A549 (cell line): ENCODE measurements around the gene F11R. TPM values are rescaled to one million over a fixed set of nuclear protein-coding genes. Genes with fewer than 3 reads are reported as not detected.
A peak's percentile ranks its signal among the peaks of the same experiment; 100 is the strongest.

ENCODE experiments used
- ATAC-seq, 2 experiments: fragments of 200-7000 bp in 1 of 2; fragments of >200 bp in 1 of 2; cut with Nextera tagmentation in 1 of 2; cut with Tn5 transposase in 1 of 2; 3 replicates each; pipeline versions ENCODE4 v1.8.0 to v1.9.1; 2018 to 2020; ENCODE audit warnings: mild to moderate bottlenecking in 1 of 2, moderate library complexity in 1 of 2
- CTCF ChIA-PET: fragments of 300-600 bp; sonication (Branson Sonifier 250); formaldehyde crosslinking; extraction: SDS; loops from one replicate; lab custom pipeline; 2021; ENCODE audit warnings: antibody characterized with exemption, inconsistent platforms; lab: Yijun Ruan, JAX
- POLR2A ChIA-PET: fragments of 350-600 bp; formaldehyde crosslinking; extraction: SDS; loops from one replicate; lab custom pipeline; 2021; ENCODE audit warnings: antibody characterized with exemption, inconsistent platforms; lab: Yijun Ruan, JAX
- DNase-seq, 2 experiments: peaks; one replicate each; pipeline versions ENCODE4 v3.0.0 to v3.0.0-alpha.2; 2011 to 2016; ENCODE audit warnings: low read depth in 1 of 2, low spot score in 1 of 2
- FAIRE-seq: peaks from 2 replicates; lab custom pipeline; 2011; peaks lifted over from hg19 to GRCh38; lab: Jason Lieb, UNC
- H3K27ac ChIP-seq, 2 experiments: fragments of >200 bp; sonication (Bioruptor Twin); formaldehyde crosslinking; 3 replicates each; pipeline ENCODE4 v1.5.1; 2016 to 2017
- H3K4me1 ChIP-seq: fragments of >200 bp; sonication (Bioruptor Twin); formaldehyde crosslinking; 3 replicates; pipeline ENCODE4 v1.6.1; 2016
- H3K4me2 ChIP-seq: fragments of >200 bp; sonication (Bioruptor Twin); formaldehyde crosslinking; 3 replicates; pipeline ENCODE4 v1.6.1; 2016
- H3K4me3 ChIP-seq: fragments of >200 bp; sonication (Bioruptor Twin); formaldehyde crosslinking; 3 replicates; pipeline ENCODE4 v1.5.1; 2016
- H3K9me3 ChIP-seq: fragments of >200 bp; sonication (Bioruptor Twin); formaldehyde crosslinking; 3 replicates; pipeline ENCODE4 v1.6.1; 2016
- BHLHE40 ChIP-seq: IDR thresholded peaks from 2 replicates; pipeline ENCODE4 v1.6.1; 2012; ENCODE audit warnings: low read depth, low read length, inconsistent platforms
- CEBPB ChIP-seq, 2 experiments: fragments of >200 bp in 1 of 2; sonication (Bioruptor Twin) in 1 of 2; formaldehyde crosslinking in 1 of 2; IDR thresholded peaks; 2 replicates each; pipeline ENCODE4 v1.6.1; 2012 to 2016
- EHF ChIP-seq: fragments of 250-450 bp; sonication (Bioruptor Pico); IDR thresholded peaks from 2 replicates; pipeline ENCODE4 v1.5.0; 2020; ENCODE audit warnings: mild to moderate bottlenecking
- EP300 ChIP-seq, 2 experiments: fragments of >200 bp; sonication (Bioruptor Twin); formaldehyde crosslinking; IDR thresholded peaks; 2 replicates in 1 of 2; 3 replicates in 1 of 2; pipeline ENCODE4 v1.6.1; 2016 to 2017
- FOSL2 ChIP-seq, 2 experiments: fragments of 450-650 bp in 1 of 2; fragments of >200 bp in 1 of 2; sonication (Bioruptor Twin) in 1 of 2; formaldehyde crosslinking; IDR thresholded peaks; 2 replicates each; pipeline versions ENCODE4 v1.5.0 to v1.6.1; 2016 to 2020; ENCODE audit warnings: mild to moderate bottlenecking in 1 of 2, moderate library complexity in 1 of 2
- MAFK ChIP-seq: fragments of 450-650 bp; IDR thresholded peaks from 2 replicates; pipeline ENCODE4 v1.6.1; 2014; ENCODE audit not compliant: partially characterized antibody
- MAZ ChIP-seq: fragments of 150-350 bp; IDR thresholded peaks from 2 replicates; pipeline ENCODE4 v1.6.1; 2014; ENCODE audit warnings: antibody characterized with exemption, low read depth, low read length, borderline replicate concordance
- NFE2L2 ChIP-seq: fragments of 150-350 bp; conservative IDR thresholded peaks from 2 replicates; pipeline ENCODE4 v1.6.1; 2014; ENCODE audit warnings: low read length
- NR3C1 ChIP-seq: fragments of >200 bp; sonication (Bioruptor Twin); formaldehyde crosslinking; IDR thresholded peaks from 3 replicates; pipeline ENCODE4 v1.6.1; 2017
- POLR2AphosphoS2 ChIP-seq: conservative IDR thresholded peaks from 2 replicates; pipeline ENCODE4 v1.6.1; 2012; ENCODE audit warnings: low read length, improper control_type of control experiment, inconsistent platforms
- RARB ChIP-seq: fragments of 250-450 bp; sonication (Bioruptor Pico); IDR thresholded peaks from 2 replicates; pipeline ENCODE4 v1.8.0; 2021; ENCODE audit warnings: mild to moderate bottlenecking, moderate library complexity
- SREBF2 ChIP-seq: fragments of 450-650 bp; IDR thresholded peaks from 2 replicates; pipeline ENCODE4 v1.6.1; 2014; ENCODE audit warnings: mild to moderate bottlenecking, moderate library complexity
- TFCP2L1 ChIP-seq: fragments of 250-450 bp; sonication (Bioruptor Pico); IDR thresholded peaks from 2 replicates; pipeline ENCODE4 v1.5.0; 2021; ENCODE audit warnings: mild to moderate bottlenecking
- TP53 ChIP-seq: fragments of 250-450 bp; sonication (Bioruptor Pico); IDR thresholded peaks from 2 replicates; pipeline ENCODE4 v1.5.0; 2021; ENCODE audit warnings: mild to moderate bottlenecking, moderate library complexity
- ZC3H11A ChIP-seq: fragments of 450-650 bp; IDR thresholded peaks from 2 replicates; pipeline ENCODE4 v1.6.1; 2014; ENCODE audit warnings: antibody characterized with exemption, mild to moderate bottlenecking
- WGBS: methylation state at CpG from one replicate; pipeline ENCODE4 v1.1.6; 2017; ENCODE audit errors: missing lambda C conversion rate; 5-methylcytosine and 5-hydroxymethylcytosine counted together
- polyA plus RNA-seq, 4 experiments: library from polyadenylated mRNA; depleted of rRNA in 3 of 4; stranded (reverse); fragments of >200 nt; fragmentation: RNase III in 1 of 4; extraction: RNeasy Plus Mini Kit Qiagen cat#74134 plus additional on column Dnase treatment in 1 of 4; gene quantifications; 2 replicates in 3 of 4; 3 replicates in 1 of 4; pipeline ENCODE4 v1.2.3, GENCODE V29; 2011 to 2017
- TF ChIP-seq, protein P1 (sequence below): IDR thresholded peaks from 2 replicates; pipeline ENCODE4 v1.6.1; 2012; ENCODE audit warnings: low read depth, borderline replicate concordance
- TF ChIP-seq, protein P2 (sequence below): IDR thresholded peaks from 2 replicates; pipeline ENCODE4 v1.6.1; 2012
- TF ChIP-seq, protein P3 (sequence below): fragments of 200-600 bp; sonication (generic); IDR thresholded peaks from 2 replicates; pipeline ENCODE4 v1.6.1; 2016; ENCODE audit warnings: antibody characterized with exemption, mild to moderate bottlenecking, moderate library complexity
- TF ChIP-seq, protein P4 (sequence below): fragments of >200 bp; sonication (Bioruptor Twin); formaldehyde crosslinking; IDR thresholded peaks from 2 replicates; pipeline ENCODE4 v1.6.1; 2016
- TF ChIP-seq, protein P5 (sequence below): fragments of 150-350 bp; IDR thresholded peaks from 2 replicates; pipeline ENCODE4 v1.6.1; 2014; ENCODE audit warnings: low read depth, mild to moderate bottlenecking, low read length
- TF ChIP-seq, protein P6 (sequence below): IDR thresholded peaks from 2 replicates; pipeline ENCODE4 v1.6.1; 2012

F11R gene
- polyA plus RNA-seq, 2 of the 4 experiments (the other 2 are of a cell fraction), result 30.3 to 62.0 TPM

DNA sequence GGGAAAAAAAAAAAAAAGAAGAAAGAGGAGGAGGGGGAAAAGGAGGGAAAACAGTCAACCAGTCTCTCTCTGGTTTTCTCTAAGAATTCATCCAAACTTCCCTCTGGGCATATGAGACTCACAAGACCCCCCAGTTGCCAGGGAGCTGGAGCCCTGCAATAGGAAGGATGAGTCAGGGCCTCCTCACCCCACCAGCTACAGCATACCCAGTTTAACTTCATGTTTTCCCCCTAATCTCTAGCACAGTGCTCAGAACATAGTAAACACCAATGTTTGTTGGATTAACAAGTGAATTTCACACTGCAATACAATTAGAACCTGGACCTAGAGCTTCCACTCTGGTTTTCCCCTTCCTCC lies 7.8 kb downstream of the F11R start:
- CTCF ChIA-PET, result interaction anchor here (1.0 to 5.9 kb wide), 5 partner anchors 13 to 128 kb away, joined by 3 to 31 read pairs (median 3); partner anchors contain the start of gene KLHDC9
- POLR2A ChIA-PET, result interaction anchor here (0.7 to 1.5 kb wide), 5 partner anchors 11 to 120 kb away, joined by 3 to 9 read pairs (median 4); partner anchors contain the start of genes DEDD and USF1
- no peak for FAIRE-seq
- peak; percentile 26 to 44; a peak in 4 of 6 replicates for ATAC-seq
- Histone ChIP-seq H3K27ac (peak overlapping the region; percentile 83 to 92), H3K4me2 (peak overlapping the region; percentile 84), H3K4me1 (peaks cover 66% of the 10 kb centered on the region), H3K4me3 (peak overlapping the region; percentile 31), H3K9me3 (no peaks in the 10 kb centered on the region)
- no peak for DNase-seq
- TF ChIP-seq TP53 (no peak), MAZ (no peak), TFCP2L1 (CRISPR knock-in tag) (no peak), BHLHE40 (no peak), NFE2L2 (no peak)
- TF ChIP-seq, protein P1, sequence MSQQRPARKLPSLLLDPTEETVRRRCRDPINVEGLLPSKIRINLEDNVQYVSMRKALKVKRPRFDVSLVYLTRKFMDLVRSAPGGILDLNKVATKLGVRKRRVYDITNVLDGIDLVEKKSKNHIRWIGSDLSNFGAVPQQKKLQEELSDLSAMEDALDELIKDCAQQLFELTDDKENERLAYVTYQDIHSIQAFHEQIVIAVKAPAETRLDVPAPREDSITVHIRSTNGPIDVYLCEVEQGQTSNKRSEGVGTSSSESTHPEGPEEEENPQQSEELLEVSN, result no peak

DNA sequence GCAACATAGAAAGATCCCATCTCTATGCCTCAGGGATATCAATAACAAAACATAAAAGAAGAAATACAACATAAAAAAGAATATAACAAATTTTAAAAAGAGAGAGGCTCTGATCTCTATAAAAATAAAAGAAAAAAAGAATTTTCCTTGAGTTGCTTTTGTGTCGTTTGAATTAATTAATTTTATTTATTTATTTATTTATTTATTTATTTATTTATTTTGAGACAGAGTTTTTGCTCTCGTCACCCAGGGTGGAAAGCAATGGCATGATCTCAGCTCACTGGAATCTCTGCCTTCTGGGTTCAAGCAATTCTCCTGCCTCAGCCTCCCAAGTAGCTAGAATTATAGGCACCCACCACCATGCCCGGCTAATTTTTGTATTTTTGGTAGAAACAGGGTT lies 8.5 kb downstream of the F11R start:
- Histone ChIP-seq H3K9me3 (no peaks in the 10 kb centered on the region), H3K4me2 (peak overlapping the region; percentile 84), H3K27ac (peak overlapping the region; percentile 83 to 92), H3K4me3 (no peak overlapping the region), H3K4me1 (peaks cover 60% of the 10 kb centered on the region)
- DNase-seq (no peak), ATAC-seq (no peak), FAIRE-seq (no peak)
- CTCF ChIA-PET, result interaction anchor here (1.4 to 5.9 kb wide), 3 partner anchors 15 to 85 kb away, joined by 3 to 31 read pairs (median 13); partner anchors contain the start of gene KLHDC9
- WGBS, result 87% methylated on average over 3 of the region's 3 CpGs
- POLR2A ChIA-PET, result no interaction called here
- TF ChIP-seq ZC3H11A, result peak; percentile 69
- TF ChIP-seq MAFK, result no peak
- TF ChIP-seq, all 56 proteins: peak for 1

DNA sequence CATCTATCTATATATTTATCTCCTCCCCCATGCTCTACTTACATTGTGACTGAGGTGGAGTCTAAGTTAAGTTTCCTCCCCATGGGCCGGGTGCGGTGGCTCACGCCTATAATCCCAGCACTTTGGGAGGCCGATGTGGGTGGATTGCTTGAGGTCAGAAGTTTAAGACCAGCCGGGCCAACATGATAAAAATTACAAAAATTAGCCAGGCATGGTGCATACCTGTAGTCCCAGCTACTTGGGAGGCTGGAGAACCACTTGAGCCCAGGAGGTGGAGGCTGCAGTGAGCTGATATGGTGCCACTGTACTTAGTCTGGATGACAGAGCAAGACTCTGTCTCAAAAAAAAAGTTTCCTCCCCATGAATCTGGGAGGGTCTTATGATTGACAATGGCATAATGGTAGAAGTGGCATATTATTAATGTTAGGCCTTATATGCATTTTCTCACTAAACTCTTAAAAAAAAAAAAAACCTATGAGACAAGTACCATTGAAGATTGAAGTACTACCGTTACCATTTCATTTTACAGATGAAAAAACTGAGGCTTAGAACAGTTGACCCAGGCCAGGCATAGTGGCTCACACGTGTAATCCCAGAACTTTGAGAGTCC lies 11.2 kb downstream of the F11R start:
- FAIRE-seq (no peak), DNase-seq (no peak), ATAC-seq (no peak)
- ChIA-PET POLR2A (no interaction called here), CTCF (interaction anchor here (0.6 to 5.9 kb wide), 5 partner anchors 12 to 334 kb away, joined by 3 to 31 read pairs (median 13); partner anchors contain the start of gene KLHDC9)
- Histone ChIP-seq H3K4me2 (peak overlapping the region; percentile 29; the same call in 2 of the 3 replicates), H3K4me1 (peaks cover 45% of the 10 kb centered on the region), H3K27ac (peak overlapping the region in 1 of 2 experiments; percentile 65; a peak in 3 of 6 replicates), H3K9me3 (no peaks in the 10 kb centered on the region), H3K4me3 (no peak overlapping the region)
- 77% methylated on average over 7 of the region's 7 CpGs for WGBS
- TF ChIP-seq SREBF2, result no peak
- TF ChIP-seq, protein P2, sequence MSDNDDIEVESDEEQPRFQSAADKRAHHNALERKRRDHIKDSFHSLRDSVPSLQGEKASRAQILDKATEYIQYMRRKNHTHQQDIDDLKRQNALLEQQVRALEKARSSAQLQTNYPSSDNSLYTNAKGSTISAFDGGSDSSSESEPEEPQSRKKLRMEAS, result no peak
- TF ChIP-seq, protein P3, sequence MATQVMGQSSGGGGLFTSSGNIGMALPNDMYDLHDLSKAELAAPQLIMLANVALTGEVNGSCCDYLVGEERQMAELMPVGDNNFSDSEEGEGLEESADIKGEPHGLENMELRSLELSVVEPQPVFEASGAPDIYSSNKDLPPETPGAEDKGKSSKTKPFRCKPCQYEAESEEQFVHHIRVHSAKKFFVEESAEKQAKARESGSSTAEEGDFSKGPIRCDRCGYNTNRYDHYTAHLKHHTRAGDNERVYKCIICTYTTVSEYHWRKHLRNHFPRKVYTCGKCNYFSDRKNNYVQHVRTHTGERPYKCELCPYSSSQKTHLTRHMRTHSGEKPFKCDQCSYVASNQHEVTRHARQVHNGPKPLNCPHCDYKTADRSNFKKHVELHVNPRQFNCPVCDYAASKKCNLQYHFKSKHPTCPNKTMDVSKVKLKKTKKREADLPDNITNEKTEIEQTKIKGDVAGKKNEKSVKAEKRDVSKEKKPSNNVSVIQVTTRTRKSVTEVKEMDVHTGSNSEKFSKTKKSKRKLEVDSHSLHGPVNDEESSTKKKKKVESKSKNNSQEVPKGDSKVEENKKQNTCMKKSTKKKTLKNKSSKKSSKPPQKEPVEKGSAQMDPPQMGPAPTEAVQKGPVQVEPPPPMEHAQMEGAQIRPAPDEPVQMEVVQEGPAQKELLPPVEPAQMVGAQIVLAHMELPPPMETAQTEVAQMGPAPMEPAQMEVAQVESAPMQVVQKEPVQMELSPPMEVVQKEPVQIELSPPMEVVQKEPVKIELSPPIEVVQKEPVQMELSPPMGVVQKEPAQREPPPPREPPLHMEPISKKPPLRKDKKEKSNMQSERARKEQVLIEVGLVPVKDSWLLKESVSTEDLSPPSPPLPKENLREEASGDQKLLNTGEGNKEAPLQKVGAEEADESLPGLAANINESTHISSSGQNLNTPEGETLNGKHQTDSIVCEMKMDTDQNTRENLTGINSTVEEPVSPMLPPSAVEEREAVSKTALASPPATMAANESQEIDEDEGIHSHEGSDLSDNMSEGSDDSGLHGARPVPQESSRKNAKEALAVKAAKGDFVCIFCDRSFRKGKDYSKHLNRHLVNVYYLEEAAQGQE, result no peak
- no peak for TF ChIP-seq NR3C1
- no peak for TF ChIP-seq EP300 (IDR thresholded peaks at IDR 0.05)
- TF ChIP-seq, protein P4, sequence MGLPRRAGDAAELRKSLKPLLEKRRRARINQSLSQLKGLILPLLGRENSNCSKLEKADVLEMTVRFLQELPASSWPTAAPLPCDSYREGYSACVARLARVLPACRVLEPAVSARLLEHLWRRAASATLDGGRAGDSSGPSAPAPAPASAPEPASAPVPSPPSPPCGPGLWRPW, result no peak
- no peak for TF ChIP-seq CEBPB (IDR thresholded peaks at IDR 0.05)
- TF ChIP-seq, protein P5, sequence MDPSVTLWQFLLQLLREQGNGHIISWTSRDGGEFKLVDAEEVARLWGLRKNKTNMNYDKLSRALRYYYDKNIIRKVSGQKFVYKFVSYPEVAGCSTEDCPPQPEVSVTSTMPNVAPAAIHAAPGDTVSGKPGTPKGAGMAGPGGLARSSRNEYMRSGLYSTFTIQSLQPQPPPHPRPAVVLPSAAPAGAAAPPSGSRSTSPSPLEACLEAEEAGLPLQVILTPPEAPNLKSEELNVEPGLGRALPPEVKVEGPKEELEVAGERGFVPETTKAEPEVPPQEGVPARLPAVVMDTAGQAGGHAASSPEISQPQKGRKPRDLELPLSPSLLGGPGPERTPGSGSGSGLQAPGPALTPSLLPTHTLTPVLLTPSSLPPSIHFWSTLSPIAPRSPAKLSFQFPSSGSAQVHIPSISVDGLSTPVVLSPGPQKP, result no peak
- TF ChIP-seq, protein P6, sequence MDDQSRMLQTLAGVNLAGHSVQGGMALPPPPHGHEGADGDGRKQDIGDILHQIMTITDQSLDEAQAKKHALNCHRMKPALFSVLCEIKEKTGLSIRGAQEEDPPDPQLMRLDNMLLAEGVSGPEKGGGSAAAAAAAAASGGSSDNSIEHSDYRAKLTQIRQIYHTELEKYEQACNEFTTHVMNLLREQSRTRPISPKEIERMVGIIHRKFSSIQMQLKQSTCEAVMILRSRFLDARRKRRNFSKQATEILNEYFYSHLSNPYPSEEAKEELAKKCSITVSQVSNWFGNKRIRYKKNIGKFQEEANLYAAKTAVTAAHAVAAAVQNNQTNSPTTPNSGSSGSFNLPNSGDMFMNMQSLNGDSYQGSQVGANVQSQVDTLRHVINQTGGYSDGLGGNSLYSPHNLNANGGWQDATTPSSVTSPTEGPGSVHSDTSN, result no peak
- no peak for TF ChIP-seq FOSL2 (IDR thresholded peaks at IDR 0.05)
- no peak for TF ChIP-seq FOSL2 (CRISPR knock-in tag; IDR thresholded peaks at IDR 0.05)
- no peak for TF ChIP-seq NFE2L2
- TF ChIP-seq, protein P1, result no peak
- TF ChIP-seq RARB (CRISPR knock-in tag), result no peak
- TF ChIP-seq TP53, result no peak
- TF ChIP-seq EHF, result no peak
- TF ChIP-seq POLR2AphosphoS2, result no peak
